Activated naive CD8-positive, alpha-beta T cell treated with anti-CD3 and anti-CD28 coated beads for 36 hours (primary cell): ENCODE results near the gene CCL4. TPM values are rescaled to one million over a fixed set of nuclear protein-coding genes. Genes with fewer than 3 reads are reported as not detected.
"Not testable (repeated sequence)": the region's sequence is repeated elsewhere in the genome, so short reads cannot be mapped to it uniquely, and the experiment has no call there.

Experiments used
- DNase-seq: peaks from one replicate; pipeline ENCODE4 v3.0.0; 2021
- H3K27ac Mint-ChIP-seq: one replicate; pipeline ENCODE4 v1.8.0; 2022; ENCODE audit warnings: mild to moderate bottlenecking, moderate library complexity, mixed read lengths
- H3K27me3 Mint-ChIP-seq: one replicate; pipeline ENCODE4 v1.8.0; 2022; ENCODE audit warnings: mild to moderate bottlenecking, mixed read lengths
- H3K36me3 Mint-ChIP-seq: one replicate; pipeline ENCODE4 v1.8.0; 2021; ENCODE audit warnings: mild to moderate bottlenecking, mixed read lengths
- H3K4me1 Mint-ChIP-seq: one replicate; pipeline ENCODE4 v1.8.0; 2021; ENCODE audit warnings: mixed read lengths
- H3K4me3 Mint-ChIP-seq: one replicate; pipeline ENCODE4 v1.8.0; 2022; ENCODE audit warnings: mild to moderate bottlenecking, moderate library complexity, mixed read lengths
- H3K9me3 Mint-ChIP-seq: one replicate; pipeline ENCODE4 v1.8.0; 2022; ENCODE audit warnings: mixed read lengths
- total RNA-seq, 2 experiments: library from RNA; stranded (reverse); gene quantifications; one replicate each; pipeline ENCODE4 v1.2.3, GENCODE V29; 2021

Gene CCL4
- 10 to 100 TPM; 43.7 to 49.4 TPM for total RNA-seq

GRCh38 chr17:36103401-36103975 is at the start of gene CCL4:
Gene CCL4, plus strand, starts transcription at chr17:36103827. Its CDS starts 79 bp downstream, at chr17:36103906.
- H3K27ac Mint-ChIP-seq: peak within 1 kb of the TSS; percentile 77
- not testable (repeated sequence) for H3K9me3 Mint-ChIP-seq, H3K36me3 Mint-ChIP-seq
- H3K27me3 Mint-ChIP-seq: peaks cover 33% of the 10 kb centered on the region
- H3K4me3 Mint-ChIP-seq: peak within 1 kb of the TSS; percentile 80
- peaks cover 43% of the 10 kb centered on the region for H3K4me1 Mint-ChIP-seq
- DNase-seq: peak; percentile 63

GRCh38 chr17:36055171-36055570 is 48.5 kb upstream of the CCL4 start:
- Mint-ChIP-seq H3K4me3 (no peak overlapping the region), H3K4me1 (peaks cover 4% of the 10 kb centered on the region), H3K27me3 (peaks cover 26% of the 10 kb centered on the region), H3K27ac (no peak overlapping the region), H3K9me3 (peaks cover 11% of the 10 kb centered on the region), H3K36me3 (peaks cover 2% of the 10 kb centered on the region)
- no peak for DNase-seq

GRCh38 chr17:36055921-36056520 is 47.6 kb upstream of the CCL4 start:
- H3K27ac Mint-ChIP-seq: no peak overlapping the region
- no peak overlapping the region for H3K4me3 Mint-ChIP-seq
- peaks cover 8% of the 10 kb centered on the region for H3K9me3 Mint-ChIP-seq
- peaks cover 1% of the 10 kb centered on the region for H3K36me3 Mint-ChIP-seq
- H3K4me1 Mint-ChIP-seq: peaks cover 6% of the 10 kb centered on the region
- peaks cover 24% of the 10 kb centered on the region for H3K27me3 Mint-ChIP-seq
- DNase-seq: no peak

- Mint-ChIP-seq H3K27me3 (peaks cover 10% of the 10 kb centered on the region), H3K9me3 (no peaks in the 10 kb centered on the region), H3K27ac (no peak overlapping the region), H3K4me3 (no peak overlapping the region), H3K36me3 (no peaks in the 10 kb centered on the region), H3K4me1 (peaks cover 11% of the 10 kb centered on the region)
- DNase-seq: no peak
Observed at GRCh38 chr17:36057911-36058310, 45.7 kb upstream of the CCL4 start.

GRCh38 chr17:36059406-36059805 is 44.2 kb upstream of the CCL4 start:
- Mint-ChIP-seq H3K4me1 (peaks cover 11% of the 10 kb centered on the region), H3K4me3 (no peak overlapping the region), H3K27ac (no peak overlapping the region), H3K27me3 (peaks cover 10% of the 10 kb centered on the region), H3K9me3 (no peaks in the 10 kb centered on the region), H3K36me3 (no peaks in the 10 kb centered on the region)
- no peak for DNase-seq

GRCh38 chr17:36060816-36061215 is 42.8 kb upstream of the CCL4 start:
- Mint-ChIP-seq H3K4me3 (no peak overlapping the region), H3K4me1 (peaks cover 8% of the 10 kb centered on the region), H3K27ac (no peak overlapping the region), H3K36me3 (no peaks in the 10 kb centered on the region), H3K27me3 (peaks cover 14% of the 10 kb centered on the region), H3K9me3 (no peaks in the 10 kb centered on the region)
- no peak for DNase-seq

DNA sequence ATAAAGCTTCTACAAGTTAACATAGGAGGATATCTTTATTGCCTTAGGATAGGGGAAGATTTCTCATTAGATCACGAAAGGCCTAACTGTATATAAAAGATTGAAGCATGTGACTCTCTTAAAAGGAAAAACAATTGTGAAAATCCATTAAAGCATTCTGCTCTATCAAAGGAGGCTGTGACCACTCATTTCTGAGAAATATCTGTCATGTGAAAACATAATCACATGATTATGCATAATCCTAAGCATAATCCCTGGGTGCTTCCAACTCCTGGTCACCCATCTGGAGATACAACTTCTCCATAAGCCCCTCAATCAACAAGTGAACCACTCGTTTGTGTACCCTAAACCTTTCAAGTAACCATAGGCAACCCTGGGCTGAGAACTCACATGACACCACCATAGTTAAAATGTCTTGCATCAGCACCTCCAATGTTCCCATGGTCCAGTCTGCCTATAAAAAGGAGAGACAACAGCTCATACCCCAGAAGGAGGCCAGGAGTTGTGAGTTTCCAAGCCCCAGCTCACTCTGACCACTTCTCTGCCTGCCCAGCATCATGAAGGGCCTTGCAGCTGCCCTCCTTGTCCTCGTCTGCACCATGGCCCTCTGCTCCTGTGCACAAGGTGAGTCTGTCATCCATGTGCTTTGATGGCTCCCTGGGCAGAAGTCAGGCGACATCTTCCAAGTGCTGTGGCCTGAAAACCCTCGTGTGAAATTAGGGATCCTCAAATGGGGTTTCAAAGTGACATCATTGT is 39.7 kb upstream of the CCL4 start, which contains the start of gene CCL18:
Gene CCL18, plus strand, starts transcription at position 487 of the 756 bp plus-strand sequence. Its CDS starts 71 bp downstream, at position 558.
- DNase-seq: no peak
- Mint-ChIP-seq H3K27ac (no peak within 1 kb of the TSS), H3K9me3 (no peaks in the 10 kb centered on the region), H3K27me3 (peaks cover 14% of the 10 kb centered on the region), H3K36me3 (no peaks in the 10 kb centered on the region), H3K4me3 (no peak within 1 kb of the TSS), H3K4me1 (peaks cover 6% of the 10 kb centered on the region)

GRCh38 chr17:36066365-36066985 is 37.2 kb upstream of the CCL4 start:
- no peak for DNase-seq
- Mint-ChIP-seq H3K36me3 (no peaks in the 10 kb centered on the region), H3K4me1 (peaks cover under 1% of the 10 kb centered on the region), H3K4me3 (no peak overlapping the region), H3K9me3 (no peaks in the 10 kb centered on the region), H3K27ac (no peak overlapping the region), H3K27me3 (peaks cover 8% of the 10 kb centered on the region)

- H3K27ac Mint-ChIP-seq: no peak overlapping the region
- H3K4me3 Mint-ChIP-seq: no peak overlapping the region
Observed at GRCh38 chr17:36068524-36068923, 35.1 kb upstream of the CCL4 start.

DNA sequence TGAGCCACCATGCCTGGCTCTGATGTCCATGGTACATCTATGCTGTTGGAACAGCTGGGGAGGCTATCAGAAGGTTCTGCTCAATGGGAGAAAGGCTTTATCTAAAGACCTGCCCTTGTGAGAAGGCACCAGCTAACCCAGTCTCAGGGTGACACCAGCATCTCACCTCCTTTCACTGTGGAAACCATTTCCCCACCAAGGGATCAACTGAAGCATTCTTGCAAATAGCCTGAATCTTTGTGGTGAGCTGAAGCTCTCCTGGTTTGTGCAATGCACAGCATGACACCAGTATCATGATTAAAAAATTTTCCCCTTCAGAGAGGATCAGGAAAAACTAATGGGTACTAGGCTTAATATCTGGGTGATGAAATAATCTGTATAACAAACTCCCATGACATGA is 34.5 kb upstream of the CCL4 start:
- no peaks in the 10 kb centered on the region for H3K9me3 Mint-ChIP-seq
- no peaks in the 10 kb centered on the region for H3K36me3 Mint-ChIP-seq
- H3K27ac Mint-ChIP-seq: no peak overlapping the region
- H3K4me3 Mint-ChIP-seq: no peak overlapping the region
- DNase-seq: no peak
- H3K4me1 Mint-ChIP-seq: peaks cover 25% of the 10 kb centered on the region
- H3K27me3 Mint-ChIP-seq: peaks cover 8% of the 10 kb centered on the region

More at GRCh38 chr17:36068524-36068923, 35.1 kb upstream of the CCL4 start:
- peaks cover 8% of the 10 kb centered on the region for H3K27me3 Mint-ChIP-seq
- H3K9me3 Mint-ChIP-seq: no peaks in the 10 kb centered on the region
- no peak for DNase-seq
- H3K36me3 Mint-ChIP-seq: no peaks in the 10 kb centered on the region
- H3K4me1 Mint-ChIP-seq: peaks cover 19% of the 10 kb centered on the region

DNA sequence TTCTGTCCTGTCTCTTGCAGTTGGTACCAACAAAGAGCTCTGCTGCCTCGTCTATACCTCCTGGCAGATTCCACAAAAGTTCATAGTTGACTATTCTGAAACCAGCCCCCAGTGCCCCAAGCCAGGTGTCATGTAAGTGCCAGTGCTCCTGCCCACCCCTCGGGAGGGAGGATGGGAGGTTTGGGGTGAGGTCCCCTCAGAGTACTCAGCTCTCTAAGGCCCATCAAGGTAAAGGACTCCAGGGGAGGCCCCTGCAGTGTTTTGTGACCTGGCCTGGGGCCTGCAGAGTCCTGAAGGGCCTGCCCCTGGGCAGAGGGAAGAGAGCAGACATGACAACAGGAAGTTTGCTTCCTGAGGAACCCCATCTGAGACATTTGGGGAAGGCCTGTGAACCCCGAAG is 33.2 kb upstream of the CCL4 start:
- H3K27ac Mint-ChIP-seq: no peak overlapping the region
- peaks cover 32% of the 10 kb centered on the region for H3K4me1 Mint-ChIP-seq
- no peaks in the 10 kb centered on the region for H3K9me3 Mint-ChIP-seq
- no peak overlapping the region for H3K4me3 Mint-ChIP-seq
- no peak for DNase-seq
- no peaks in the 10 kb centered on the region for H3K36me3 Mint-ChIP-seq
- H3K27me3 Mint-ChIP-seq: peaks cover 4% of the 10 kb centered on the region

- Mint-ChIP-seq H3K27ac (no peak overlapping the region), H3K9me3 (no peaks in the 10 kb centered on the region), H3K4me3 (no peak overlapping the region), H3K36me3 (no peaks in the 10 kb centered on the region), H3K4me1 (peaks cover 32% of the 10 kb centered on the region), H3K27me3 (peaks cover 4% of the 10 kb centered on the region)
- DNase-seq: no peak
Observed at GRCh38 chr17:36071751-36072150, 31.9 kb upstream of the CCL4 start.

GRCh38 chr17:36072431-36073121 is 31.1 kb upstream of the CCL4 start:
- no peaks in the 10 kb centered on the region for H3K9me3 Mint-ChIP-seq
- no peak overlapping the region for H3K4me3 Mint-ChIP-seq
- H3K27ac Mint-ChIP-seq: peak overlapping the region; percentile 20
- H3K27me3 Mint-ChIP-seq: peaks cover 4% of the 10 kb centered on the region
- H3K4me1 Mint-ChIP-seq: peaks cover 32% of the 10 kb centered on the region
- no peaks in the 10 kb centered on the region for H3K36me3 Mint-ChIP-seq
- DNase-seq: peak; percentile 75

DNA sequence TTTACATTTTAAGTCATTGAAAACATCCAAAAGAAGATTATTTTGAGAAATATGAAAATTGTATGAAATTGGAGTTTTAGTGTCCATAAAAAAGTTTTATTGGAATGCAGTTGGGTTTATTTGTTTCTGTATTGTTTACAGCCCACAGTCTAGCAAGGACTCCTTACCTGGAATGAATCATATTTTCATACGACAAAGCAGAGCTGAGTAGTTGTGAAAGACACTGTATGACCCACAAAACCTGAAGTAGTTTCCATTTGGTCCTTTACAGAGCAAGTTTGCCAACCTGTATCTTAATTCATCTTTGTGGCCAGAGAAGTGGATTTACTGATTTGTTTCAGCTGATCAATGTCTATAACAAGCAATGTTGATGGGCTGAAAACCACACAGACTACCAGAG is 29.3 kb upstream of the CCL4 start:
- H3K4me1 Mint-ChIP-seq: peaks cover 32% of the 10 kb centered on the region
- H3K36me3 Mint-ChIP-seq: no peaks in the 10 kb centered on the region
- no peak overlapping the region for H3K4me3 Mint-ChIP-seq
- no peaks in the 10 kb centered on the region for H3K9me3 Mint-ChIP-seq
- peaks cover 4% of the 10 kb centered on the region for H3K27me3 Mint-ChIP-seq
- H3K27ac Mint-ChIP-seq: no peak overlapping the region
- no peak for DNase-seq
